Activated naive CD4-positive, alpha-beta T cell (primary cell): ENCODE measurements around the gene MAP1S.

Experiments
- DNase-seq, 4 experiments: peaks; one replicate each; lab custom pipeline; 2025; lab: John Stamatoyannopoulos, UW

The MAP1S gene

DNA sequence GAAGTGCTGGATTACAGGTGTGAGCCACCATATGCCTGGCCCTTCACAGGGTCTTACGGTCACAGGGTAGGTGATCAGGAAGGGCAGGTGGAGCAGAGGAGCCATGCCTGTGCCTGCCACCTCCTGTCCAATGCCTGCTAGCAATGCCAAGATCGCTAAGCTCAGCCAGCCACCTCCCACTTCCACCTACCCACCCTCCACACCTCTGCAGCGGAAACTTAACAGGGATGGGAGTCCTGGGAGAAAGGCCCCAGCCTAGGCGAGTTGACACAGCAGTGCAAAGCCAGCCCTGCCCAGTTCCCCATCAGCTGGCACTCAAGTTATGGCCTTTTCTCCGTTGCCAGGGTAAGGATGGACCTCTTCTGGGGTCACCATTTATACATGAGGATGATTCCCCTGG is 16.1 kb downstream of the MAP1S start:
- no peak for DNase-seq

DNA sequence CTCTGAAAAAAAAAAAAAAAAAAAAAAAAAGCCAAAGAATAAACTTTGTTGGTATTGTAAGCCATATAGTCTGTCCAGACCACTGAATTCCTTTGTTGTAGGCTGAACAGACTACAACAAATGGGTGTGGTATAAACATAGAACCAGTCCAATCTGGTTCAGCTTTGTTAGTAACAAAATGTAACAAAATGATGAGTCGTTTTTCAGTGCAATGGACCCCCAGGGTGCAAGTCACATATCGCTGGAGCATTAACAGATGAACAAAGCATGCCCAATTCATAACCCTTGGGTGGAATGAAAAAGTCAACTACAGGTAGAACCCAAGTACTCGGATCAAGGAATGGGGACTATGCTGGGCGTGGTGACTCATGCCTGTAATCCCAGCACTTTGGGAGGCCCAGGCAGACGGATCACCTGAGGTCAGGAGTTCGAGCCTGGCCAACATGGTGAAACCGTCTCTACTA is 18.4 kb downstream of the MAP1S start:
- DNase-seq: no peak

DNA sequence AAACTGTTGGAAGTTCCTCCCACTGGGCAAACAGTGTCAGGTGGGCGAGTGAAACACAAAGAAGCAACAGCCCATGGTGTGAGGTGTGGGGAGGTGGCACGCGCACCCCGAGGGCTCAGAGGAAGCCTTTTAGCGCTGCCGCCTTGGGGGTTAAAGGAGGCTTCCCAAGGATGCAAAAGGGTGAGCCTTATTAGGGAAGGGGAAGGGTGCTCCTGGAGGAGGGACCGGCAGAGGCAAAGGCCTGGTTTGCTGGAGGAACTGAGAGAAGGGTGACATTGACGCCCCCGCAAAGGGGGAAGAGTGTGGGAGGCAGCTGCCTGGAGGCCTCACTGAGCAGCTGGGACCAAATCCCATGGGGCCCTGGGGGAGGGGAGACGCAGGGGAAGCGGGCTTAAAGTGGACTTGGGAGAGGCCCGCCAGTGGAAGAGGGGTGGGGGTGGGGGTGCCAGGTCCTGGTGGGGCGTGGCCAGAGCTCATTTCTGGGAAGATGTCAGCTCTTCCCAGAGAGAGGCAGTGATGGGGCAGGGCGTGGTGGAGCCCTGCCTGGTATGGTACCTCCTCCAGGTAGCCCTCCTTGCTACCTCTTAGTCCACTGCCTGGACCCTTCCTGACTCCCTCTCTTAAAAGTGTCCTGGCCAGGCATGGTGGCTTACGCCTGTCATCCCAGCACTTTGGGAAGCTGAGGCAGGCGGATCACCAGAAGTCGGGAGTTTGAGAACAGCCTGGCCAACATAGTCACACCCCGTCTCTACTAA is 20.0 kb downstream of the MAP1S start:
- no peak for DNase-seq

DNA sequence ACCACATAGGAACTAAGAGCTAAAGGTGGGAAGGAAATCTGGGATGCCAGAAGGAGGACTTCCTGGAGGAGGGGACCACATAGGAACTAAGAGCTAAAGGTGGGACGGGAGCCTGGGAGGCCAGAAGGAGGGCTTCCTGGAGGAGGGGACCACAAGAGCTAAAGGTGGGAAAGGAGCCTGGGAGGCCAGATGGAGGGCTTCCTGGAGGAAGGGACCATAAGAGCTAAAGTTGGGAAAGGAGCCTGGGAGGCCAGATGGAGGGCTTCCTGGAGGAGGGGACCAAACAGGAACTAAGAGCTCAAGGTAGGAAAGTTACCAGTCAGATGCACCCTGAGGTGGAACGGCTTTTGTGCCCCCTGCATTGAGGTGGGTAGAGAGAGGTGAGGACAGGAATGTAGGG is 22.2 kb downstream of the MAP1S start:
- DNase-seq: no peak

DNA sequence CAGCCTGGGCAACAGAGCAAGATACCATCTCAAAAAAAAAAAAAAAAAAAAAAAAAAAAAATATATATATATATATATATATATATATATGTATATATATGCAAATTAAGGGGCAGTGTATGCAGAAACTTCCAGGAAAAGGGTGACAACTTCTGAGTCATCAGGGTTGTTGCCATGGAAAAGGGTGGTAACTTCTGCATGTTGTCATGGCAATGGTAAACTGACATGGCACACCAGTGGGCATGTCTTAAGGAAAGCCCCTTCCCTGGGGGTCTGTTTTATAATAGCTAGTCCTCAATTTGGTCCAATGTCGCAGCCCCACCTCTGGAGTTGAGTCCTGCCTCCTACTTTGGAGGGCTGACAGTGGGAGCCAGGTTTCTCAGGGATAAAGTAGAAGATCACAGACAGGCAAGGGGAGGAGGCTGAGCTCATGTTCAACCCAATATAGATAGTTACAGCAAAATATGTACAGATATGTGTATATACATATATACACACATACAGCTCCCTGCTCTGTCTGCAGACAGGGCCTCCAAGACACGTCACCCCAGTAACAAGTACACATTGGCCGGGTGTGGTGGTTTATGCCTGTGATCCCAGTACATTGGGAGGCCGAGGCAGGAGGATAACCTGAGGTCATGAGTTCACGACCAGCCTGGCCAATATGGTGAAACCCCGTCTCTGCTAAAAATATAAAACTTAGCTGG is 24.7 kb downstream of the MAP1S start:
- no peak for DNase-seq

DNA sequence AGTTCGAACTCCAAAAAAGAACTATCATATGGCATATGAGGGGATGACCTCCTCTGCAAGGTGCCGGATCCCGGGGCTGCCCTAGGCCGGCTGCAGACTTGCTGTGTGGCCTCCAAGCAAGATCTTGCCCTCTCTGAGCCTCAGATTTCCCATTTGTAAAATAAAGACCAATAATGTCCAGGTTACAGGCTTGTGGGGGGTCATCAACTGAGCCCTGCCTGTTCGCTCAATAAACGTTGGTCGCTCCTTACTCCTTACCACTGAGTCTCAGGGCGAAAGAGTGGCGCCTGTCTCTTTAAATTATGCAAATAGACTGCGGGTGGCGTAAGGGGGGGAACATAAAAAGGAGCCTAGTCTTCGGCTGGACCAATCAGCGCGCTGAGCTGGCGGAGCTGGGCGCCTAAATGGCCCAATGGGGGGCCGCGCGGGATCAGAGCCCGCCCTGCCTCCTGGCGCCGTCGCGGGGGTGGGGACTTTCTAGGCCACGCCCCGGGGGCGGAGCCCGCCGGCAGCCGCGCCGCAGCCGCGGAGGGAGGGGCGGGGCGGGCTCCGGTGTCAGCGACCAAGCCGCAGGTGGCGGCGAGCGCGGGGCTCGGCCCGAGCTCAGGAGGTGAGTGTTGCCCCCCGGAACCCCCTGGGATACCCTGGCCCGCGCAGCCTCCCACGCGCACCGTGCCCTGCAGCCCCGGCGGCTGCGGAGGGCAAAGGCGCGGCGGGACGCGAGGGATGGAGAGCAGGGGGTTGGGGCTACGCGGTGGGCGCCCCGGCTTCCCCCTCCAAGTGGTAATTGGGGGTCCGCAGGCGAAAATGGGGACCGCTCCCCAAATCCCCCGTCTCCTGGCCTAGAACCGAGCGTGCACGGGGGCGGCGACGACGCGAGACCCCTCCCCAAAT is 28.2 kb downstream of the MAP1S start:
- DNase-seq: peak; percentile 82 to 94 (median 88)

DNA sequence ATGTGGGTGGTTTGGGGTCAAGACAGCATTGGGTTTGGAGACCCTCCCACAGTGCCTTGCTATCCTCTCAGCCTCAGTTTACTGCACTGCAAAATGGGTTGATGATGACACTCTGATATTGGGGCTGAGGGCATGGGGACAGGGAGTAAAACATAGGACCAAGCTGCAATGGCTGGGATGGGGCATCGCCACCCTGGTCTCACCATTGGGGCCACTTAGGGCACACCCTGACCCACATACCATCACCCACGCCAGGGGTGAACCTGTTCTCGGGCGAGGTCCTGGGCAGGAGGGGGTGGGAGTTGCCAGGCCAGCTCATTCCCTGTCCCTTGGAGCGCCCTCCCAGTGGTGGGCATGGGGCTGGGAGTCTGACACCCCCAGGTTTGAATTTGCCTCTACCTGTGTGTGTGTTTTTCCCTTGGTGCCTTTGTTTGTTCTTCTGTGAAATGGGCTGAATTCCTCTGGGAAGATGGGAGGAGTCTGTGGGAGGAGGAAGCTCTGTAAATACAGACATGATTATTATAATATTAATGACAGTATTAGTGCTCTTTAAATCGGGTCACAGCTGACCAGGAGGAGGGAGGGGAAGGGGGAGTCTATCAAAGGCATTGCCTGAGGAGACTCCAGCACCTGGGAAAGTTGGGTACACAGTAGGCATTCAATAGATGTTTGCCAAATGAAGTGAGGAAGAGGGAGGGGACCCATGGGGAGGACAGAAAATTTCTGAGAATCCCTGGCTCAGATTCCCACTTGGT is 29.8 kb downstream of the MAP1S start:
- DNase-seq: no peak

DNA sequence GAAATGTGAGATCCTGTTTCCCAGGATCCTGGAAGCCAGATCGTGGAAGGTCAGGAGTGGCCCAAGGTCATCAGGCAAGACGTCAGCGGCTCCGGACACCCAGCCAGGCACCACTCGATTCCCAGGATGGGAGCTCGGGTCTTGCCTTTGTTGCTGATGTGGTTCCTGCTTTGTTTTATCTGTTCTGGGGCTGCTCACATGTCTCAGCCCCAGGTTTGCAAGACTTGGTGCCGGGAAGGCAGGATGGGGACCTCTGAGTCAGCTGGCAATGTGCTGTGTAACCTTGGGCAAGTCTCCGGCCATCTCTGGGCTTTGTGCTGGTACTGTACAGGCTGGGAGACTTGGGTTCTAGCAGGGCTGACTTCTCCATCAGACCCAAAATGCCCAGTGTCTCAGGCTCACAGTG is 30.6 kb downstream of the MAP1S start:
- DNase-seq: no peak

DNA sequence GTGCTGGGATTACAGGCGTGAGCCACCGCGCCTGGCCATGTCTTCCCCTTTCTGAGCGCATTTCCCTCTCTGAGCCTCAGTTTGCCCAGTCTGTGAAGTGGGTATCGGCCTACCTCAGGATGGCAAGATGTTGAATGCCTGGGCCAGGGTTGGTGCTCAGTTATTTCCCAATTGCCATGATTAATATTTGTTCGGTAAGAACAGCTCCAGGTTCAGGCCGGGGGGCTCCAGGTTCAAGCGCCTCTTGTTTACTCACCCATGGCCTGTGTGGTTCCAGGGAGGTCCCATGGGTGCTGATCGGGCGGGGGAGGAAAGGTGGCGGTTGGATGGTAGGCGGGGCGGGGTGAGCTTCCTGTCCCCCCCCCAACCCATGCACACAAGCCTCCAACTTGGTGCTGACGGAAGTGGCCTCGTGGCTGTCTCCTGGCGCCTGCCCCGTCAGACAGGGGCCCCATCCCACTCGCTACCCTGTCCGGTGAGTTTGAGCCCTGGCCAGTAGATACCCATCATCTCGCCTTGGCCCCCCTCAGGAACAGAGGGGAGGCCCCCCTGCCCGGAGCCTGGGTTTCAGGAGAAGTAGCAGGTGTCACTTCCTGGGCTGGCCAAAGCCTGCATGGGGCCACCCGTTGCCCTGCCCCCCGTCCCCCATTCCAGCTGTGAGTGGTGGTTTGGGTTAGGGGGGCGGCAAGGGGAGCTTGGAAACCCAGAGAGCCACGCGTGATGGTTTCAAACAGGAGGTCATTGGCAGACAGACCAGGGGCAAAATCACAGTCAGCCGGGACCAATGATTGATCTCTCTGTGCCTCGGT is 32.0 kb downstream of the MAP1S start, which contains the start of gene FCHO1:
TSS of gene FCHO1 (plus strand) at position 375 of the 809 bp plus-strand sequence. CDS start 3,688 bp downstream, outside the sequence.
- peak; percentile 33 to 80 (median 58) for DNase-seq

DNA sequence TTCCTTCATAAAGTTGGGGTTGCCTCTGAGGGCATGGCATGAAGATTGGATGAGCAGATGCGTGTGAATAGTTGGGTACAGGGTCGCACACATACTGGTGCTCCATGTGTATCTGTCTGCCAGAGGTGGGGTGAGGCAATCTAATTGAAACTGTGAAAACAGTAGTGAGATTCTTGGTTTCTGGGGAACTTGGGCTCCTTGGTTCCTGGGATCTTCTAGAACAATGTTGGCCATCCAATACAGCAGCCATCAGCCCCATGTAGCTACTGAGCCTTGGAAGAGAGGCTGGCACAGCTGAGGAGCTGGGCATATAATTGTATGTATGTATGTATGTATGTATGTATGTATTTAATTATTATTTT is 32.6 kb downstream of the MAP1S start:
- no peak for DNase-seq

DNA sequence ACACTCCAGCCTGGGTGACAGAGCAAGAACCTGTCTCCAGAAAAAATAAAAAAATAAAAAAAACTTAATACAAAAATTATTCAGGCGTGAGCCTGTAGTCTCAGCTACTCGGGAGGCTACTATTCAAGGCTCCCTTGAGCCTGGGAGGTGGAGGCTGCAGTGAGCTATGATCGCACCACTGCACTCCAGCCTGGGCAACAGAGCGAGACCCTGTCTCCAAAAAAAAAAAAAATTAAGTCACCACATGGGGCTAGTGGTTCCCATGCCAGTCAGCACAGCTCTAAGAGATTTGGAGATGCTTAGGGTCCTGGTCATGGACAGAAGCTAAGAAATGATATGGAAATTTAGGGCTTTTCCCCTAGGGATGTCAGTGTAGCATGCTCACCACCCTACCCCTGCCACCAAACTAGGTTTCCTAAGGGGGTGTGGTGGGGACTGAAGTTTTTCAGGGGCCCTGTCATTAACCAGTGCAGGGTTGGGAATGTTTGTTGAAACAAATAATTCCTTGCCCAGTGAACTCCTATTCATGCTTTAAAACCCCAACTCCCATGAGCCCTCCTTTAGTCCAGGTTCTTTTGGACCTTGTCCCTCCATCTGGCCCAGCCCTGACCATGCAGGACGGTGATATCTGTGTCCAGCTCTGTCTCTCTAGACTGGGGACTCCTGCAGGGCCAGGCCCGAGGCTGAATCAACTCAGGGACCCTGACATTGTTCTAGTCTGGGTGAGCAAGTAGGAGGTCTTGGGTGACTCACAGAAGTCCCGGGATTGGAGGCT is 33.8 kb downstream of the MAP1S start:
- DNase-seq: no peak

DNA sequence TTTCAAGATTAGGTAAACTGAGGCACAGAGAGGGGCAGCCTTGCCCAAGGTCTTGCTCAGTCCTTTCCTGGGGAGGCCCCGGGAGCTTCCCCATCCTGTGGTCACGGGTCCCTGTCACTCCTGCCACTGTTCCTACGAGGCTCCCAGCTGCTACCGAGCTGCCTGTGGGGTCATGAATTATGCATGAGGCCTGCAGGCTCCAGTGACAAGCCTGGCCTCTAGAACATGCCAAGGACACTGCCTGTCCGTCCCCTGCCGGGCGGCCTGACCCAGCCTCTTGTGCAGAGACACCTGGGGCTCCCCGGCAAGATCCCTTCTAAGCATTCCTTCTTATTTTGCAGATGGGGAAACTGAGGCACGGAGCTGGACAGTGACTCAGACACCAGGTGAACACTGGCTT is 34.7 kb downstream of the MAP1S start:
- no peak for DNase-seq

DNA sequence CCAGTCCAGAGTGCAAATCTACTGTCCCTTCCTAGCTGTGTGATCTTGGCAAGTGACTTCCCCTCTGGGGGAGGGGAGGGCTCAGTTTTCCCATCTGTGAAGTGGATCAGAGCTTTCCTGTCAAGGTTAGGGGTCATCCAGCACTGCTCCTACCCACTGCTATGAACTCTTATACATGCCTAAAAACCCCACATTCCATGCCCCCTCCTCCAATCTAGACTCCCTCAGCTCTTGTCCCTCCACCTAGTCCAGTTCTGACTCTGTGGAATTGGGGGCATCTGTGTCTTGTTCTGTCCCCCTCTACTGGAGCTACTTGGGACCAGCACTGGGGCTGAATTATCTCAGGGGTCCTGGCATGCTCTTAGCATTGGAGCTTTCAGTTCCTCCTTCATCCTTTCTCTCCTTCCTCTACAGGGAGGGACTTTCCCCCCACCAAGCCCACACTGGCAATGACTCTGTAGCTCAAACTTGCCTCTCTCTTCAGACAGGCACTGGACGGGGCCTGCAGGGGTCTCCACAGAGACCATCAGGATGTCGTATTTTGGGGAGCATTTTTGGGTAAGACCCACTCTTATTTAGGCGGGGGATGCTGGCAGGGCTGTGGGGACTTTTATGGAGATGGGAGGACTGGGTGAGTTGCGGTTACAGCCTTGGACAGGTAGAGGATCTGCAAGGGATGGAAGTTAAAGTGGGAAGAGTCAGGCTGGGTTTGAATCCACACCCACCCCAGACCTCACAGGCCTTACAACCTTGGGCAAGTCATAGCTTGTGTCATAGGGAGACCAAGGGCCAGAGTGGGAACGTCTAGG is 35.6 kb downstream of the MAP1S start:
- DNase-seq: no peak

DNA sequence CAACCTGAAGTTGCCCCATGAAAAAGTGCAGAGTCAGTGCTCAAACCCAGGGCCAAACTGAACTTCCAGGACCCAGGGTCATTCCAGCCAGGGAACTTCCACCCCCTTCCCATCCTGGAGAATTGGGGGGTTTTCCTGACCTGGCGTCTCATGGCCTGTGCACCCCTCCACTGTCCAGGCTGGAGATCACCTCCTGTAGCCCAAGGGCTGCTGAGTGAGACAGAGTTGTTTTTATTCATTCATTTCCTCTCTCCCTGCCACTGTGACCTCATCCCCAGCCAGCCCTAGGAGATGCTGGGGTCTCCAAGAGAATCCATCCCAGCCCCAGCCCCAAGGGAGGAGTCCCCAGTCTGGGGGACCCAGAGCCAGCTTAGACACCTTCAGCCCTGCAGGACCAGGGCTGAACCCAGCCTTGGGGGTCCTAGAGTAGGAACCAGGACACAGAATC is 36.2 kb downstream of the MAP1S start:
- DNase-seq: no peak

DNA sequence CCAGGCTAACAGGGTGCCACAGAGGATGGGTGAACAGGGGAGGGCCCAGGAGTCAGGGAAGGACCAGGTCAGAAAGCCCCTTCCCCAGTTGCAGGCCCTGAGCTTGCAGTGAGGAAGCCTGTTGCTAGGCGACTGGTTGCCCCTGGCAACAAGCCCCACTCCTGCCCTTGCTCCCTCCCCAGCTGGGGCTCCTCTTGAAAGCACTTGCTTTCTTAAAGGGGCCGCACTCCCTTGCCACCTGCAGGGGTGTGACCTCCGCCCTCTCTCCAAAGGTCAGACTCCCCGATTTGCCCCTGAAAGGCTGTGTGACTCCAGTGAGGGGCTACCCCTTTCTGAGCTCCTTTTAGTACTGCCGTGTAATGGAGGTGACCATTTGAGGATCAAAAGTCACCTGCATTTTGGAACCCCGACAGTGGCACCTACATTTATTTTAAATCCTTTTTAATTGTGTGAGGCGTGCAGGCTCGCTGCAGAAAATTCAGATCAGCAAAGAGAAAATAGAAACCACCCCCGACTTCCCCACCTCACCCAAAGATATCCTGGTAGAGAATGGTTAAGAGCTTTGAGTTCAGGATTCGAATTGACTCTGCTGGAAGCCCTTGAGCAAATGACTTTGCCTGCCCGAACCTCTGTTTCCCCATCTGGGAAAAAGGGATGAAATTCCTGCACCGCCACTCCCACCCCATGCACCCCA is 36.8 kb downstream of the MAP1S start:
- peak in 1 of 4 experiments; percentile 10 for DNase-seq

DNA sequence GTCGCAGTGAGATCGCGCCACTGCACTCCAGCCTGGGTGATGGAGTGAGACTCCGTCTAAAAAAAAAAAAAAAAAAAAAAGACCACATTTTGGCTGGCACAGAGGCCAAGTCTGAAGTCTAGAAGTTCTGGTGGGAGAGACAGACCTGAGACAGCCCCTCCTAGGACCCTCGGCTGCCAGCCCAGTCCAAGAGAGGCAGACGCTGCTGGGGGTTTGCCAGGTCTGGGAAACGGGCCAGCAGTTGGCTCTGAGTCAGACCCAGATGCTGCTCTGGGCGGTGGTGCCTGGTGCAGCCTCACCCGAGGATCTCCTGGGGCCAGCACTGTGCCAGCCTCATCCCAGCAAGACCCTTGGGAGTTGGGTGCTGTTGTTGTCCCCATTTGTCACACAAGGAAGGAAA is 37.8 kb downstream of the MAP1S start:
- DNase-seq: no peak

DNA sequence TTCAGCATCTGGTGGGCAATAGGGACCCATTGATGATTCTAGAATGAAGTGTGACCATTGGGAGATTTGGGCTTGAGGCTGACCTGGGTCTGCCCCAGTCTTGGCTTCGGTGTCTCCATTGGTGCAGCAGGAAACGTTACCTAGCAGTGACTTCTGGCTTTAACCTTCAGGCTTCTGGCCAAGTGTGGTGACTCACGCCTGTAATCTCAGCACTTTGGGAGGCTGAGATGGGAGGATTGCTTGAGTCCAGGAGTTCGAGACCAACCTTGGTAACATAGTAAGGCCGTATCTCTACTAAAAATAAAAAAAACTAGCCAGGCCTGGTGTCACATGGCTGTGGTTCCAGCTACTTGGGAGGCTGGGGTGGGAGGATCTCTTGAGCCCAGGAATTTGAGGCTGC is 39.2 kb downstream of the MAP1S start:
- DNase-seq: no peak

DNA sequence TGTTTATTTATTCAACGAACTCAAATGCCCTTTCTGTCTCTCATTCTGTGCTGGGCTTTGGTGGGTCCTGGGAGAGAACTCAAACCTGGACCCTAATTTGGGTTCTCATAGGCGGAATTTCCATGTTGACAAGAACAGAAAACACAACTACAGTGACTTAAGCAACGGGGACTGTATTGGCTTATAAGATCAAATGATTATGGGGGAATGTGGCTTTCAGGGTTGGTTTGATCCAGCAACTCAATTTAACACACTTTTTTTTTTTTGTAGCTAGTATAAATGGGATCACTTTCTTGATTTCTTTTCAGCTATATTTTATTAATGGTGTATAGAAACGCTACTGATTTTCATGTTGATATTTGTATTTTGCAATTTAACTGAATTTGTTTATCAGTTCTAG is 41.9 kb downstream of the MAP1S start:
- DNase-seq: no peak
